Measurements from ENCODE around the gene NOTUM. TPM values are rescaled to one million over a fixed set of nuclear protein-coding genes. Genes with fewer than 3 reads are reported as not detected.

The NOTUM gene
- total and polyA plus RNA-seq, 10 of the 15 experiments (the other 5 are each of a cell fraction or from before 2014, with no cell fraction given): 0.04 to 0.13 TPM; not detected in 8

GRCh38 chr17:81991684-81992305 is 30.8 kb upstream of the NOTUM start:
- H2AFZ ChIP-seq (ENCODE audit: control insufficient read depth, low read depth, low read length): no peak overlapping the region
- ATAC-seq: no peak
- H3K4me2 ChIP-seq (ENCODE audit: control insufficient read depth, insufficient read depth): no peak overlapping the region
- DNase-seq (ENCODE audit: low read depth, low spot score): no peak
- no peak overlapping the region for H3K4me3 ChIP-seq
- no peak overlapping the region for H3K27ac ChIP-seq (ENCODE audit: control insufficient read depth, insufficient read depth)
- H3K9me3 ChIP-seq (replicated peaks; ENCODE audit: control insufficient read depth, insufficient read depth, low read length): no peaks in the 10 kb centered on the region
- H4K20me1 ChIP-seq (ENCODE audit: control insufficient read depth, insufficient read depth): no peaks in the 10 kb centered on the region
- no peaks in the 10 kb centered on the region for H3K4me1 ChIP-seq (ENCODE audit: control insufficient read depth, insufficient read depth, low read length)
- no peaks in the 10 kb centered on the region; a peak in 3 of 4 replicates for H3K36me3 ChIP-seq (ENCODE audit: control insufficient read depth in 2 of 2, insufficient read depth in 2 of 2, low read length in 1 of 2)
- H3K79me2 ChIP-seq (ENCODE audit: control insufficient read depth, insufficient read depth, low read length): no peaks in the 10 kb centered on the region
- ChIA-PET CTCF (no interaction called here), SMC1A (ENCODE audit: uncharacterized antibody, unreplicated experiment) (no interaction called here), RAD21 (ENCODE audit: unreplicated experiment) (no interaction called here), POLR2A (no interaction called here)
- no peak for FAIRE-seq
- intact Hi-C loops (cut with micrococcal nuclease; ENCODE audit: unreplicated experiment) (no loop called here), in situ Hi-C loops (cut with MboI) (no loop called here)
- TF ChIP-seq USF2 (IDR thresholded peaks at IDR 0.05; ENCODE audit: borderline replicate concordance, low read depth, low read length): no peak
- TF ChIP-seq GATAD2B (conservative IDR thresholded peaks at IDR 0.05; ENCODE audit: low read depth): no peak
- TF ChIP-seq YBX1 (IDR thresholded peaks at IDR 0.05): no peak
- no peak for TF ChIP-seq SP1 (IDR thresholded peaks at IDR 0.05; ENCODE audit: low read depth, low read length)
- TF ChIP-seq EGR1 (IDR thresholded peaks at IDR 0.05; ENCODE audit: borderline replicate concordance in 1 of 2, low read depth in 2 of 2, low read length in 2 of 2): no peak
- TF ChIP-seq, protein P1, sequence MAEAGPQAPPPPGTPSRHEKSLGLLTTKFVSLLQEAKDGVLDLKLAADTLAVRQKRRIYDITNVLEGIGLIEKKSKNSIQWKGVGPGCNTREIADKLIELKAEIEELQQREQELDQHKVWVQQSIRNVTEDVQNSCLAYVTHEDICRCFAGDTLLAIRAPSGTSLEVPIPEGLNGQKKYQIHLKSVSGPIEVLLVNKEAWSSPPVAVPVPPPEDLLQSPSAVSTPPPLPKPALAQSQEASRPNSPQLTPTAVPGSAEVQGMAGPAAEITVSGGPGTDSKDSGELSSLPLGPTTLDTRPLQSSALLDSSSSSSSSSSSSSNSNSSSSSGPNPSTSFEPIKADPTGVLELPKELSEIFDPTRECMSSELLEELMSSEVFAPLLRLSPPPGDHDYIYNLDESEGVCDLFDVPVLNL (IDR thresholded peaks at IDR 0.05; ENCODE audit: low read depth, low read length): no peak
- TF ChIP-seq, protein P2, sequence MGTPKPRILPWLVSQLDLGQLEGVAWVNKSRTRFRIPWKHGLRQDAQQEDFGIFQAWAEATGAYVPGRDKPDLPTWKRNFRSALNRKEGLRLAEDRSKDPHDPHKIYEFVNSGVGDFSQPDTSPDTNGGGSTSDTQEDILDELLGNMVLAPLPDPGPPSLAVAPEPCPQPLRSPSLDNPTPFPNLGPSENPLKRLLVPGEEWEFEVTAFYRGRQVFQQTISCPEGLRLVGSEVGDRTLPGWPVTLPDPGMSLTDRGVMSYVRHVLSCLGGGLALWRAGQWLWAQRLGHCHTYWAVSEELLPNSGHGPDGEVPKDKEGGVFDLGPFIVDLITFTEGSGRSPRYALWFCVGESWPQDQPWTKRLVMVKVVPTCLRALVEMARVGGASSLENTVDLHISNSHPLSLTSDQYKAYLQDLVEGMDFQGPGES (IDR thresholded peaks at IDR 0.05): no peak
- no peak for TF ChIP-seq HCFC1 (IDR thresholded peaks at IDR 0.05; ENCODE audit: low read length)
- WGBS (ENCODE audit: insufficient coverage, insufficient replicate concordance, low lambda C conversion rate, missing lambda C conversion rate): 94% methylated on average over 31 of the region's 31 CpGs
- no peaks in the 10 kb centered on the region for H3K27me3 ChIP-seq (replicated peaks in 1 of 2; ENCODE audit: control insufficient read depth in 2 of 2, insufficient read depth in 2 of 2, low read length in 1 of 2)
- no peak overlapping the region for H3K9ac ChIP-seq (ENCODE audit: control insufficient read depth, insufficient read depth, low read length)
- no TSS peak for BruUV-seq (replicated peaks)
